PFSK-1 (cell line): ENCODE data around the gene PANK4.

ENCODE experiments used
- FOXP2 ChIP-seq: optimal IDR thresholded peaks from 2 replicates; pipeline ENCODE3; 2011; ENCODE audit warnings: borderline replicate concordance, control low read depth, inconsistent platforms; ENCODE audit not compliant: insufficient read depth; ENCODE audit errors: extremely low read length, extremely low read depth
- POLR2AphosphoS5 ChIP-seq: IDR thresholded peaks from 2 replicates; pipeline ENCODE4 v1.6.1; 2012; ENCODE audit warnings: low read depth, mild to moderate bottlenecking, control low read depth, low read length, moderate library complexity
- REST ChIP-seq, 2 experiments: IDR thresholded peaks; 2 replicates each; pipeline versions ENCODE4 v1.6.1 to v1.8.0; 2011 to 2012; ENCODE audit warnings: low read depth in 2 of 2, low read length in 2 of 2, control low read depth in 1 of 2, inconsistent platforms in 1 of 2, mild to moderate bottlenecking in 1 of 2, moderate library complexity in 1 of 2; ENCODE audit not compliant: insufficient read depth in 1 of 2
- SIN3A ChIP-seq: IDR thresholded peaks from 2 replicates; pipeline ENCODE4 v1.6.1; 2012; ENCODE audit warnings: mild to moderate bottlenecking, low read length, moderate library complexity, borderline replicate concordance; ENCODE audit not compliant: insufficient read depth
- TAF1 ChIP-seq: IDR thresholded peaks from 2 replicates; pipeline ENCODE4 v1.6.1; 2012; ENCODE audit warnings: low read length, control low read depth, borderline replicate concordance; ENCODE audit not compliant: insufficient read depth

PANK4 gene

GRCh38 chr1:2567083-2567679, 40.8 kb upstream of the PANK4 start:
- TF ChIP-seq REST (IDR thresholded peaks at IDR 0.05; ENCODE audit: insufficient read depth in 1 of 2, low read depth in 2 of 2, low read length in 2 of 2) (no peak), POLR2AphosphoS5 (no peak), TAF1 (no peak), SIN3A (no peak), FOXP2 (no peak)

DNA sequence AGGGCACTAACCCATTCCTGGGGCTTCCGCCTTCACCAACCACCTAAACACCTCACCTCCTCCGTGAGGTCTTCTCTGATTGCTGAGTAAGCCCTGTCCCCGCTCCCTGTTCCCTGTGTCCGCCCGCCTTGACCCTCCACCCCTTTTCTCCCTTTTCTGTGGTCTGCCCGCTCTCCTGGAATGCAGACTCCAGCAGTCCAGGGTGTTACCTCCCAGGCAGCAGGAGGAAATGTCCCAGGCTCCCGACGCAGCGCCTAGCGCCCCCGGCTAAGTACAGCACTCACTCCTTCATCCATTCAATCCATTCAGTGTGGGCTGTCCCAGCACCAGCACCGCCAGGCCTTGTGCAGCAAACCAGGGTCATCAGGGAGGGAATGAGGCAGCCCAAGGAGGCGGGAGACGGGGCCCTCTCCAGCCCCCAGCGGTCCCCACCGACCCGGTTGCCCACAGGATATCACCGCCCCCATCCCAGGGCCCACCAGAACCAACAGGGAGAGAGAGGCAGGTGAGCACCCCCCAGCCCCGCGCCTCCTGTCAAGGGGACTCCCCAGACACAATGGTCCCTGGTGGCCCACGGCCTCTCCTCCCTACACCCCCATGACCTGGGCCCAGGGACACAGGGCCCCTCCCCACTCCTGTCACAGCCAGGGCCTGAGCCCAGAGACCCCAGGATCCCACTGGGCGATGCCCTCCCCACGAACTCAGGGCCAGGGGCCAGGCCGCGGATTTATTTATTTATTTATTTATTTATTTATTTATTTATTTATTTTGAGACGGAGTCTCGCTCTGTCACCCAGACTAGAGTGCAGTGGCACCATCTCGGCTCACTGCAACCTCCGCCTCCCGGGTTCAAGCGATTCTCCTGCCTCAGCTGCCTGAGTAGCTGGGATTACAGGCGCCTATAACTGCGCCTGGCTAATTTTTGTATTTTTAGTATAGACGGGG, 40.0 kb upstream of the PANK4 start:
- TF ChIP-seq POLR2AphosphoS5 (no peak), REST (IDR thresholded peaks at IDR 0.05; ENCODE audit: insufficient read depth in 1 of 2, low read depth in 2 of 2, low read length in 2 of 2) (no peak), TAF1 (no peak), SIN3A (no peak), FOXP2 (no peak)

DNA sequence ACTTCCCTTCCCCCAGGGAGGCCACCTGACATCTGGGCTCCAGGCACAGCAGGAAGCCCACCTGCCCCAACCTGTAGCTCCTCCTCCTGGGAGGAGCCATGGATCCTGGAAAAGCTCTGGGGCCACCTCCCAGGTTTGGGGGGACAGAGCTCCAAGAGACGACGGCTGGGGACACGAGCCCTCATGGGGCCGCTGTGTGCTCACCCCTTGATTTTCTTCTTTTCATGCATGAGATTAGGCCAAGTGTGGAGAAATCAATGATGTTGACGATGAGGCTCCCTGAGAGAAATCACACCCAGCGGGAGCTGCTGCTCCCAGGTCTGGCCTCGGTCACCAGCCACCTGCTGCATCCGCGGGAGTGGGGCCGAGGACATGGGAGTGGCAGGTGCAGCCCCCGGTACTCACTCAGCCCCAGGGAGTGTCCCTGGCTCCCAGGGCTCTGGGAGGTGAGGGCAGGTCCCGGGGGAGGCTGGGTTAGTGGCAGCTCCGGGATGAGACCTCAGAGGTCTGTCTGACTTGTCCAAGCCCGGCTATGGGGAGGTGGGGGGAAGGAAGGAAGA, 38.5 kb upstream of the PANK4 start:
- TF ChIP-seq TAF1 (no peak), FOXP2 (no peak), REST (IDR thresholded peaks at IDR 0.05; ENCODE audit: insufficient read depth in 1 of 2, low read depth in 2 of 2, low read length in 2 of 2) (no peak), POLR2AphosphoS5 (no peak), SIN3A (no peak)

DNA sequence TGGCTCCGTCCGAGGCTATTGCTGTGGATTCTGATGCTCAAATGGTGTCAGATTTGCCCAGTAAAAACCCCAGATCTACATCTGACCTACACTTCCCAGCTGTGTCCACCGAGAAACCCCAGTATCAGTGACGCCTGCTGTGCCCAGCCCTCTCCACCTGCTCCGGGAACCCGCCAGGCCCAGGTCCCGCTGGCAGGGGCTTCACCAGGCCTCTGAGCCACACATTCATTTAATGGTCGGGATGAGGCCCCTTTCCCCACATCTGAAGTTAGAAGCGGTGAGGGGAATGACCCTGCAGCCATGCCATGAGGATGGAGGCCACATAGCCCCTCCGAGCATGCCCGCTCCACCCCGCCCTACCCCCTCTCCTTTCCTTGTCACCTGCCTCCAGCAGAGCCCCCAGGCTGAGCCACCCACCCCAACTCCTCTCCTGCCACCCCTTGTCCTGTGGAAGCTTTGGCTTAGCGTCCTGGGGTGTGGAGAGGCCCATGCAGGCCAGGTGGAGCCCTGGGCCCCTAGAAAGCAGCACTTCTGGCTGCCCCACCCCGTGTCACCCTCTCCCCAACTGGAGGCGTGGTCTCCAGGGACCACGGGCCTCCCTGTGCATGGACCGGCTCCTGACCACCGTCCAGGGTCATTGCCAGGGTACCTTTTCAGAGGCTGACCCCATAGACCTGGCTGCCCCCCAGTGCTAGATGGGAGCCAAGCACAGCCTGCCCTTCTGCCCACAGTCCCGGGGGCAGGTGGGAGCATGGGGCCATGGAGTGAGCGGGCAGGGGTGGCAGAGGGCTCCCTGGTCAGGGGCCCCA, 37.8 kb upstream of the PANK4 start:
- TF ChIP-seq REST (IDR thresholded peaks at IDR 0.05; ENCODE audit: insufficient read depth in 1 of 2, low read depth in 2 of 2, low read length in 2 of 2) (no peak), FOXP2 (no peak), SIN3A (no peak), POLR2AphosphoS5 (no peak), TAF1 (no peak)
